ENCODE results near the gene PSD2.
"Not testable (repeated sequence)": the region's sequence is repeated elsewhere in the genome, so short reads cannot be mapped to it uniquely, and the experiment has no call there.

The PSD2 gene

GRCh38 chr5:139792655-139793054 lies 3.0 kb upstream of the PSD2 start:
- DNase-seq, result not testable (repeated sequence)

DNA sequence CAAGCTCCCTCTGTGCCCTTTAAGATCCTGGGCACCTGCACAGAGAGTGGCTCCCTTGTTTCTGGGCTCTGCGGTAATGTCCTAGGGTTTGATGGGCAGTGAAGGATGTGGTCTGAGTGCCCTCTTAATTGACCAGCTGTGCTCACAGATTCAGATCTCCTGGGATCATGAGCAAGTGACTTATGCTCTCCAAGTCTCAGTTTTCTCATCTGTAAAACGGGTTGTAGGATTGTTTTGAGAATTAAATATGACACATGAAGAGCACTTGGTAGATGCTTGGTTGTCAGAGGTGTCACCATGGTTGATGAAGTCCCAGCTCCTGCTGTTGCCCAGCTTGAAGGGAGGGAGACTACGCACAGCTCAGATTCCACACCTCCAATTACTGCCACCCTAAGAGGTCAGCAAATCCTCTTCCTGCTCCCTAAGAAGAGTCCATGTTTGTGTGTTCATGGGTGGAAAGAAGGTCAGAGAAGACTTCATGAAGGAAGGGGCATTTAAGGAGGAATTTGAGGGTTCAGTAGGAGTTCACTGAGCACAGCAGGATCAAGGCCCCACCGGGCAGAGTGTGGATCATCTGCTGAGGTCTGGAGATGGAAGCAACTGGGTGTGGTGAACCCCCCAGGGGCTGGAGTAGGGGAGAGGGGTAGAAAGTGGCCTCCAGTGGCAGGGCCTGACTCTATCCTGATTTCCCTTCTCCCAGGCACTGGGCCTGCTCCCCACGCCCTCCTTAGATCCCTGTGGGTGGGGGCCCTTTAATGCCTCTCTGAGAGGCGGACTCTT lies 1.4 kb upstream of the PSD2 start:
- no peak for DNase-seq

DNA sequence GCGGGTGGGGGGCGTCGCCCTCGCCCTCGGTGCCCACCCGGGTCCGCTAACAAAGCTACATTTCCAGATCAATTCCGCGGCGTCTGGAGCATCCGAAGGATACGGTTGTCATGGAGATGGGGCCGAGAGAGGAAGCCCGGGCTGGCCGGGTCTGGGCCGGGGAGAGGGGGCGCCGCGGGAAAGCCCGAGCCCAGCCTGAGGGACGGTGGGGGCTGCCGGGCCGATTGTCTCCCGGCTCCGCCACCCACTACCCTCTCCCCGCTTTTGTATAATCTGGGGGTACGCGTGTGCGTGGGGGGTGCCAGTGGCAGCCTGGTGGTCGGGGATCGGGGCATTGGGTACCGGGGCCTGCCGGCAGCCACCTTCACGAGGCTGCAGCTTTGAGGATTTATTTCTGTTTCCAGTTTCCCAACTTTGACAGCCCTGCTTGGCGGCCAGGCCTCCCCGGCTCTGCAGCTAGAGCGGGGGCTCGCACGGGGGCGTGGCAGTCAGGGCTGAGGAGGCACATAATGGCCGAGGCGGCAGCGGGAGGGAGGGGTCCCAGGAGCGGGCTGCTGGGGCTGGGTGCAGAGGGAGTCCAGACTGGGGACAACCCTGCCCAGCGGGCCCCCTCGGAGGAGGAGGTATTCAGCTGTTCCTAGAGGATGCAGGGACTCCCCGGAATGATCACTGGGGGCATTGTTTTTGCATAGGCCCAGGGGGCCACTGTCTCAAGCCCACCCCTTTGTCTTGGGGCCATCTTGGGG lies 626 bp downstream of the PSD2 start:
- no peak for DNase-seq

GRCh38 chr5:139797335-139797734 lies 1.7 kb downstream of the PSD2 start:
- no peak for DNase-seq

DNA sequence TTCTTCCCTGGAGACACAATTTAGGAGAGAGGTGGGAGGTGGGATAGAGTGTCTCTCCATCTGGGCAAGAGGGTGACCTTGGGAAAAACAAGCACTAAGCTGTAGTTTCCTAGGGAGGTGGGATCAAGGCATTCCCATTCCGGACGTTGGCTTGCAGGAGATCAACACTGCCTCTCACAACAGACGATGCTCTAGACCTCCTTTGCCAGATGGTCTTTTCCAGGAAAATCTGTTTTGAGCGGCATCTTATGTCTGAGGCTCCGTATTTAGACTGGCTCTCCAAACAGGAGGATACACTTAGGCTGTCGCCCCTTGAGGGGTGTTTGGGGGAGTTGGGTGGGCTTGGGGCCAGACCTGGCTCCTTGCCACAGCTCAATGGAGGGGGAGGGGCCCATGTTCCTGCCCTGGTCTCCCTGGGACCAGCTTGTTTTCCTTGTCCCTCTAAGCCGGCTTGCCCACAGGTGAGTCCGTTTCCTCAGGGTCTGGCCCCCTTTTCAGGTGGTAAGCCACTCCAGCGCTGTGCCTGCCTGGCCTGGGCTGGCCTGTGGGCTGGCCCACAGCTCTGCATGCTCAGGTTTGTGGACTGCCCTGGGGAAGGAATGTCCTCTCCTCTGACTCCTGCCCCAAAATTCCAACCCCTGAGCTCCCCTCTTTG lies 2.4 kb downstream of the PSD2 start:
- no peak for DNase-seq

GRCh38 chr5:139798883-139799282 lies 3.3 kb downstream of the PSD2 start:
- DNase-seq, result no peak

GRCh38 chr5:139799359-139799758 lies 3.8 kb downstream of the PSD2 start:
- DNase-seq, result no peak

- no peak for DNase-seq
Observed at GRCh38 chr5:139803978-139804377, 8.4 kb downstream of the PSD2 start.

DNA sequence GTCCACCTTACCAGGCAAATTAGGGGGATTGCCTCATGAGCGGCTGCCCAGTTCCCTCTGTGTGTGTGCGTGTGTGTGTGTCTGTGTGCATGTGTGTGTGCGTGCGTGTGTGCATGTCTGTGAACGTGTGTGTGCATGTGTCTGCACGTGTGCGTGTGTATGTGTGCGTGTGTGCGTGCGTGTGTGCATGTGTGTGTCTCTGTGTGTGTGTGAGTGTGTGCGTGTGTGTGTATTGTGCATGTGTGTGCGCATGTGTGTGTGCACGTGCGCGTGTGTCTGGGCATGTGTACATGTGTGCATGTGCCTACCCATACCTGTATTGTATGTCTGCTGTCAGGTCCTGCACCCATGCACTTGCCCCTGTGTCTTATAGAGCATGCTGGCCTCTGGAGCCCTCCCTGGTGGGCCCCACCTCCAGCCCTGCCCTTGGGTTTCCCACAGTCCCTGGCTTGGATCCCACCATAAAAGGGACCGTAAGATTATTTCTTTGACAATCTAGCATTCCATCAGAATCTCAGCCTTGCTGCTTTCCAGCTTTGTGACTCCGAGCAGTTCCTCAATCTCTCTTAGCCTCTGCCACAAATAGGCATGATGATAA lies 9.3 kb downstream of the PSD2 start:
- no peak for DNase-seq

GRCh38 chr5:139805545-139805944 lies 9.9 kb downstream of the PSD2 start:
- DNase-seq, result no peak

GRCh38 chr5:139806111-139806510 lies 10.5 kb downstream of the PSD2 start:
- no peak for DNase-seq

DNA sequence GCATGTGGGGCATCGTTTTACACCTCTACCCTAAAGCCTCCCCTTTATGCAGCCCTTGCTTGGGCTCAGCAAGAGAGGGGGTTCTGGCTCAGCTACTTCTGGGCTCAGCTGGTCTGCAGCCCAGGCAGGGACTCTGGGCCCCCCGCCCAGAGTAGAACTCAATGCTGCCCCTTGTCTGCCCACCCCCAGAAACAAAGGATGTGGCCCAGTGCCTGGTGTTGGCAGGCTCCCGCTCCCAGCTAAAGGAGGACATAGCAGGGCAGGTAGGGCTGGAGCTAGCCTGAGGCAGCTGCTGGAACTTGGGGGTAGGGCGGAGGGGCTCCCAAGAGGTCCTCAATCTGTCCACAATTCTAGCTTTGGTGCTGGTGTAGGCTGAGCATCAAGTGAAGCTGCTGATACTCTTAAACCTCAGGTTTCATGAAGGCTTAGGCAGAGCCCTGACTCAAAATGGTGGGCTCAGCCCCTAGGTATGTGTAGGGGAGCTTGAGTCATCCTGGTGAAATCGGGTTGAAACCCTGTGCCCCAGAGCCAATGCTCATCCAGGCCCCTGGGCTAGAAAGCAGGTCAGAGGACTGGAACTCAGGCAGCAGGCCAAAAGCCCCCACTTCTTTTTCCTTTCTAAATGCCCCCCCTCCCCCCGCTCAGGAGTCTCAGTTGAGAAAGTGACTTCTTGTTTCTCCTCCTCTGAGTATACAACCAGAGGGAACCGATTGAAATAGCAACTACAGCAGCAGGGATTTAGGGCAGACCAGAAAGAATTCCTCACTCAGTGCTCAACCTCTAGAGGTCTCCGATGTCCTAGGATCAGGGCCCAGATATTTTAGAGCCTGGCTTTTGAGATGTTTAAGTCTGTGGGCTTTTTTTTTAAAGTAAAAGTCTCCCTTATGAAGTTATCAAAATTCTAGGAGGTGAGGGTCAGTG lies 11.4 kb downstream of the PSD2 start:
- DNase-seq, result no peak

- no peak for DNase-seq
Observed at GRCh38 chr5:139807647-139808030, 12.0 kb downstream of the PSD2 start.

DNA sequence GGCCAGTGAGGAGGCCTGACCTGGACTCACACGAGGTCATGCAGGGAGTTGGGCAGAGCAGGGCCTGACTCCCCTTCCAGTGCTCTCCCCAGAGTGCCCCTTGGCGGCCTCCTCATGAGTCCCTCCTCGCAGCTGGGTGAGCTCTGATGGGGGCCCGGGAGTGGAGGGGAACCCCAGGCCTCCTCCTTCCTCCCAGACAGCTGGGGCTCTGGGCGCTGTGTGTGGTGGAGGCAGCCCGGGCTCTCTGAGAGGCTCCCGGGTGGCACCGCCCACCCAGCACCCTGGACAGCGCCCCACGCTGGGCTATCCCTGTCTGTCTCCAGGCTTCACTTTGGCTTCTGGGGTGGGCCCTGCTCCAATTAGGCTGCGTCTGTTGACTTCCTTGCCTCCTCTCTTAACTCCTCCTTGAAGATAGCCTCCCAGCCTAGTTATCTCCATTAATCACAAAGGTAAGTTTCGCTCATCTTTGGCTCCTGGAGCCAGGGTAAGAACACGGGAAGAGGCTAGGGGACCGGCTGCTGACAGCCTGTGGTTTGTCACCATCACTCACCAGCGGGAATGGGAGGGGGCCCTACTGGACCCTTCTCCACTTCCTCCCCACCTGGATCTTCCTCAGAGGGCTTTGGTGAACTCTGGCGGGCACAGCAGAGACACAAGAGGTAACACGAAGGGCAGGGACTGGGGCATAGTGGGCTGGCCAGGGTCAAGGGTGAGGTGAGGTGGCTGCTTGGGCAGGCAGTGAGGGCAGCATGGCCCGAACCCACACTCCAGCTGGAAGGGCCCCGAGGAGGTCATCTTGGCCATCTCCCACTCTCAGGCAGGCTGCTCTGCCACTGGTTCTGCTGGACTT lies 13.1 kb downstream of the PSD2 start:
- DNase-seq, result no peak

GRCh38 chr5:139809331-139809810 lies 13.8 kb downstream of the PSD2 start:
- no peak for DNase-seq

DNA sequence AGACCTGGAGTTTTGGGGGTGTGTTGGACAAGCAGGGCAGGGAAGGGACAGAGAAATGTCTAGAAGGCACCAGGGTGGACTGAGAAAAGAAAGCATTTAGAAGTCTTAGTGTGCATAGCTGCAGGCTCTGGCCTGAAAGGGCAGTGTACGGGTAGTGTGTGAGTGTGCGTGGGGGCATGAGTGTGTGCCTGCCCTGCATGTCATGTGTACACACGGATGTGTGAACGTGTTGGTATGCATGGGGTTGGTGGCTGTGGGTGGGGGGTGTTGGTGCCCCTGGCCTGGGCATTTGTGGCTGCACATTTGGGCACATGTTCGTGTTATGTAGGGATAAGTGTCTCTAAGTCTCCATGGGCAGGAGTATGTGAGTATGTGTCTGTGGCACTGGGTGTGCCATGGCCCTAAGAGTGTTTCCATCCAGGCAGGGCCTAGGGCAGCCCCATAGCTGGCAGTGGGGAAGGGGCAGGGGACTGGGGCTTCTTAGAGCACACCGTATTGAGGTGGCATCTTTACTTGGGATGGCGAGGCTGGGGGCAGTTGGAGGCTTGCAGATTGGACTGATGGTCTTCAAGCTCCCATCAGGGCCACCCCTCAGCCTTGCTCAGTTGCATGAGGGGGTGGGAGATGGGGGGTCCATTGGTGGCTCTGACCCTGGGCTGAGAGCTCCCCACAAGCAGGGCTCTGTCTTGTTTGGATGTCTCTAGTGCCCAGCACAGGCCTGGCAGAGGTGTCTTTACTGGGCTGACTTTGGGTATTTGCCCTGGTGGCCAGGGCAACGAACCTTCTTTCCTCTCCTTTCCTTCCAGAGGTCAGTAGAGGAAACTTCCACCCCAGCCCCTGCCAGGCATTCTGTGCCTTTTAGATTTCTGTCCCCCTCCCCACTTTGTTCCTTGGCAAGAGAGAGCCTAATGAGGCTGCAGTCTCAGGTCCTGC lies 15.0 kb downstream of the PSD2 start:
- no peak for DNase-seq

DNA sequence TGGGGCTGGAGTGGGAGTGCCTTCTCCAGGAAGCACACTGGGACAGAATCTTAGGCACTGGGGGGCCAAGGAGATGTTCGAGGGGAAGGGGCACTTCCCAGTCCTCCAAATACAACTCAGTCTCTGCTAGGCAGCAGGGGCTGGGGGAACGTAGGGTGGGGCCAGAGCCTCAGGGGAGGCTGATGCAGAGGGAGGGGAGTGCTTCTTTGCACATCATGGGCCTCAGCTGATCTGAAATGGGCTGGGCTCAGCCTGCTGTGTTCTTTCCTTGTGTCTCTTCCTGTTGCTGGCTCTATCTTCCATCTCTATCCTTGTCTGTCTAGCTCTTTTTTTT lies 15.6 kb downstream of the PSD2 start:
- DNase-seq, result no peak

DNA sequence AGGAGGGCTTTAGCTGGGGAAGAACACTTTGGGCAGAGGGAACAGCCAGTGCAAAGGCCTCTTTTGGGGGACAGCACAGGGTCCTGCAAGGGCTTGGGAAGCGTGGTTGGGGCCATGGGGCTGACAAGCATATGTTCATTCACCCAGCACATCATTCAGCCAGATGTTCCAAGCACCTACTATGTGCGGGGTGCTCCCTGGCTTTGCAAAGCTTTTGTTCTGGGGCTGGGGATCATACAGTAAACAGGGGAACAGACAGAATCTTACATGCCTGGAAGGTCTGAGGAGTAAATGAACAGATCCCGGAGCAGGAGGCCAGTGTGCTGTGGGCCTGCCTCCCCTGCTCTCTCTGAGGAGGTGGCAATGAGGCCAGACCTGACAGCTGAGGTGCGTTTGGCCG lies 16.7 kb downstream of the PSD2 start:
- no peak for DNase-seq

DNA sequence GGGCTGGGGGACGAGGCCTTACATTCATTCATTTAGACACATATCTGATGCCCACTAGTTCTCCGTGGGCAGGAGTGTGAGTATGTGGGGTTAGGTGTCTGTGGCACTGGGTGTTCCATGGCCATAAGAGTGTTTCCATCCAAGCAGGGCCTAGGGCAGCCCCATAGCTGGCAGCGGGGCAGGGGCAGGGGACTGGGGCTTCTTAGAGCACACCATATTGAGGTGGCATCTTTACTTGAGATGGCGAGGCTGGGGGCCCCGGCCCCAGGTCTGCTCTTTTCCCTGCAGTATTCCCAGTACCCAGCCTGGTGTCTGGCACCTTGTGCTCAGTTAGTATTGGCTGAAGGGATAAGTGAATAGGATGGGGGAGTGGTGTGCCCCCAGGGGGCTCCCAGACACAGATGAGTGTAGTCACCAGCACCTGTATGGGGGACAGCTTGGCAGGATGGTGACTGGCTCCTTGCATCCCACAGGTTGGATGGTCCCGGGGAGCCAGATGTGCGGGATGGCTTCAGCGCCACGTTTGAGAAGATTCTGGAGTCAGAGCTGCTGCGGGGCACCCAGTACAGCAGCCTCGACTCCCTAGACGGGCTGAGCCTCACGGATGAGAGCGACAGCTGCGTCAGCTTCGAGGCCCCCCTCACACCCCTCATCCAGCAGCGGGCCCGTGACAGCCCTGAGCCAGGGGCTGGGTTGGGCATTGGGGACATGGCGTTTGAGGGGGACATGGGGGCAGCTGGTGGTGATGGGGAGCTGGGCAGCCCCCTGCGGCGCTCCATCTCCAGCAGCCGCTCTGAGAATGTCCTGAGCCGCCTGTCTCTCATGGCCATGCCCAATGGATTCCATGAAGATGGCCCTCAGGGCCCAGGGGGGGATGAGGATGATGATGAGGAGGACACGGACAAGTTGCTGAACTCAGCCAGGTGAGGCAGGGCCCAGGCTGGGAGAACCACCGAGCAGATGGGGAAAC lies 17.5 kb downstream of the PSD2 start:
- no peak for DNase-seq
